ENCODE results near the gene BICDL2.
"Not testable (repeated sequence)": the region's sequence is repeated elsewhere in the genome, so short reads cannot be mapped to it uniquely, and the experiment has no call there.

BICDL2 gene

DNA sequence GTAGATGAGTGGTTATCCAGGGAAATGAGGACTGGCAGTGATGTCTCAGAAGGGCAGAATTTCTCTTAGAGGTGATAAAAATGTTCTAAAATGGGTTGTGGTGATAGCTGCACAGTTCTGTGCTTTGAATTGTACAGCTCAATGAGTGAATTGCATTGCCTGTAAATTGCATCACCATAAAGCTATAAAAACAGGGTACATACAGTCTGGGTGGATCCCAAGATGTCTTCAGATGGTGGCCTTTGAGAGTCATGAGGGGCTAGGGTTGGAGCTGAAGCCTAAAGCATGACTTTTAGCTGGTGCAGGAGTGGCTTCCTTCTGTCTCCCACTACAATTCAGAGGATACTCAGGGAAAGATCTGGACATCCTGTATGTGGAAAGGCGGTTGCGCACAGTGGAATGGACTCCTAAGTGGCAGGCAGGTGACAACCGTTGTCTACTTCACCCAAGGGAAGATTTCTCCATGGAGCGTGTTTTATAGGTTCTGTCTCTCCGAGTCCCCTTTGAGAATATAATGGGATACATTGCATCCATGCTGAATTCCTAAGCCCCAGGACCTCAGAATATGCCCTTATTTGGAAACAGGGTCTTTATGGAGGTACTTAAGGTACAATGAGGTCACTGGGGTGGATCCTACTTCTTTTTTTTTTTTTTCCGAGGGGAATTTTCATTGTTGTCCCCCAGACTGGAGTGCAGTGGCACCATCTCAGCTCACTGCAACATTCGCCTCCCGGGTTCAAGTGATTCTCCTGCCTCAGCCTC is 27.1 kb upstream of the BICDL2 start:
- no peak for DNase-seq (ENCODE audit: low spot score)

DNA sequence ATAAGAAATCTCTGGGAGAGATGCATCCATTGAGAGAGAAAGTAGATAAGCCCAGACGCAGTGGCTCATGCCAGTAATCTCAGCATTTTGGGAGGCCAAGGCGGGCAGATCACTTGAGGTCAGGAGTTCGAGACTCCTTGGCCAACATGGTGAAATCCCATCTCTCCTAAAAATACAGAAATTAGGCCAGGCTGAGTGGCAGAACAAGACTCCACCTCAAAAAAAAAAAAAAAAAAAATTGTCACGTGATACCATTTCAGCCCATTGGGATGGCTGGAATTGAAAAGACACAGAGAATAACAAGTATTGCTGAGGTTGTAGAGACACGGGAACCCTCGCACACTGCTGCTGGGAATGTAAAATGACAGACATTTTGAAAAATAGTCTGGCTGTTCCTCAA is 25.8 kb upstream of the BICDL2 start:
- no peak for DNase-seq (ENCODE audit: low spot score)

- no peak for DNase-seq (ENCODE audit: low spot score)
Measured at GRCh38 chr16:3060339-3061127, 23.8 kb upstream of the BICDL2 start.

DNA sequence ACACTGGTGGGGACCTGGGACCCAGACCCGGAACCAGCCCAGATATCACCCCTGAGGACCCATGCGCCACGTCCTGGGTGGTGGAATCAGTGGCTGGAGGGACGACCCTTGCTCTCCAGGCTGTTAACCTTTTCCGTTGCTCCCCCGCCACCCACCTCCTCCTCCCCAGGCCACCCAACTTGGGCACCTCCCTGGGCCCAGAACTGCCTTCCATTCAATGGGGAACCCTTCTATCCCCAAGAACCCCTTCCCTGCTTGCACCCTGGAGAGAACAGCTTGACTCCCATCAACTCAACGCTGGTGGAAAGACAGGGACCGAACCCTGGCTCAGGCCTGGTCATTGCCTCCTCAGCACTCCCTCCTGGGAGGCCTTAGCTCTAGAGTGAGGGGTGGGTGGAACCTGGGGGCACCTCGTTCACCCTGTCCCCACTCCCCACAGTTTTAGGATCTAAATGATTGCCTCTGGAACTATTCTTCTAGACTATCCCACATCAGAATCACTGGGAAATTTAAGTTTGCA is 23.0 kb upstream of the BICDL2 start:
- no peak for DNase-seq (ENCODE audit: low spot score)

- DNase-seq (ENCODE audit: low spot score) = peak; percentile 97
Measured at GRCh38 chr16:3059041-3059722, 22.4 kb upstream of the BICDL2 start.

GRCh38 chr16:3058139-3059030 is 21.6 kb upstream of the BICDL2 start:
- no peak for DNase-seq (ENCODE audit: low spot score)

DNA sequence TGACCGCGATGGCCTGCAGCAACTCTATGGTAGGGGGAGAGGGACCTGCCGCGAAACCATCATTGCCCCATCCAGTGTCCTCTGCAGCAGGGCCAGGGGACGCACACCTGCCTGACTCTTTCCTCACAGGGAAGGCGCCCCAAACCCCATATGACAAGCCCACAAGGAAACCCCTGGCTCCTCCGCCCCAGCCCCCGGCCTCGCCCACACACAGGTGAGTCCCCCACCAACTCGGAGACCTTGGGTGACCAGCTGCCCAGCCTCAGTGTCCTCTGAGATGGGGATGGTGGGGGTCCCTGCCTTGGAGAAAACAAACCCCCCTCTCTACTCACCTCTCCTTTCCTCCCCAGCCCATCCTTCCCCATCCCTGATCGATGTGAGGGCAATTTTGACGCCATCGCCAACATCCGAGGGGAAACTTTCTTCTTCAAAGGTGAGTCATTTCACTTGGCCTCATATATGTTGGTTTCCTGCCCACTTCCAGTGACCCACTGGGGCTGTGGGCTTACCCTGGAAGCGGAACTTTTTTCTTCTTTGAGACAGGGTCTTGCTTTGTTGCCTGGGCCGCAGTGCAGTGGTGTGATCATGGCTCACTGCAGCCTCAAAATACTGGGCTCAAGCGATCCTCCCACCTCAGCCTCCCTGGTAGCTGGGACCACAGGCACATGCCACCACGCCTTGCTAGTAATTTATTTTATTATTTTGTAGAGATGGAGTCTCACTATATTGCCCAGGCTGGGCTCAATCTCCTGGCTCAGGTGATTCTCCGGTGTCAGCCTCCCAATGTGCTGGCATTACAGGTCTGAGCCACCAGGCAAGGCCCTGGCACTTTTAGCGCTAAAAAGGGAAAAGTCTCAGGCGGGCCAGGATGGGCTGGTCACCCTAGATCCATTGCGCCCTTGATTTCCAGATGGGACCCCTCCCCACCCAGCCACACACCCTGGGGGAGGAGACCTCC is 20.7 kb upstream of the BICDL2 start:
- DNase-seq (ENCODE audit: low spot score) = no peak

- DNase-seq (ENCODE audit: low spot score) = no peak
Measured at GRCh38 chr16:3056336-3057180, 19.8 kb upstream of the BICDL2 start.

DNA sequence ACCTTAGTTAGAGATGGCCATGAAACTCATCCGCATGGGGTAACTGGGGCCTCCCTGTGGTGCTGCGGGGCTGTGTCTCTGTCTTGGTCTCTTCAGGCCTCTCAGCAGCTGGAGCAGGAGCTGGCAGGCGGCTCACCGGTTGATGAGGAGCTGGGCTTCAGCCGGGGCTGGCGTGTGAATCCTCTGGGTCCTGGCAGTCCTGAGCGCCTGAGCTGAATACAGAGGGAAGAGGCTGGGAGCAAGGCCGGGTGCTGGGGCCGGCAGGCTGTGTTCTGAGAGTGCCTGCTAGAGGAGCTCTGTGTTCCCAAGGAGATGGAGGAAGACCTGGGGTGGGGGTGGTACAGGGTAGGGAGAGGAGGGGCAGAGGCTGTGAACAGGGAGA is 19.0 kb upstream of the BICDL2 start:
- not testable (repeated sequence) for DNase-seq (ENCODE audit: low spot score)

- no peak for DNase-seq (ENCODE audit: low spot score)
Measured at GRCh38 chr16:3054965-3055733, 18.4 kb upstream of the BICDL2 start.

DNA sequence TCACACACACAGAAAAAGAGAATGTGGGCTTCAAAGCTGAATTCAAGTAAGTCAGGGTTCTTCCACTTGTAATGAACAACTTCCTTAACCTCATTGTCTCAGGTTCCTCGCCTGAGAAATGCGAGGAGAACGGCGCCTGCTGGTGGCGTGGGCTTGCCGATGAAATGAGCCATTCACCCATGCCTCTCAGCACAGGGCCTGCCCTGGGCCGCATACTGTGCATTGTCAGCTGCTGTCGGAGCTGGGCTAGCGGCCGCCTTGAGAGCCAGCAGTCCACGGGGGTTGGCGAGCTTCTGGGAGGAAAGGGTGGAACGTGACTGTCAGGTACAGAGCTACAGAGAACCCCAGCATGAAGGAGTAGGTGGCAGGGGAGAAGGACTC is 16.6 kb upstream of the BICDL2 start:
- not testable (repeated sequence) for DNase-seq (ENCODE audit: low spot score)

- not testable (repeated sequence) for DNase-seq (ENCODE audit: low spot score)
Measured at GRCh38 chr16:3052571-3053329, 16.0 kb upstream of the BICDL2 start.

- no peak for DNase-seq (ENCODE audit: low spot score)
Measured at GRCh38 chr16:3051494-3051893, 14.8 kb upstream of the BICDL2 start.

DNA sequence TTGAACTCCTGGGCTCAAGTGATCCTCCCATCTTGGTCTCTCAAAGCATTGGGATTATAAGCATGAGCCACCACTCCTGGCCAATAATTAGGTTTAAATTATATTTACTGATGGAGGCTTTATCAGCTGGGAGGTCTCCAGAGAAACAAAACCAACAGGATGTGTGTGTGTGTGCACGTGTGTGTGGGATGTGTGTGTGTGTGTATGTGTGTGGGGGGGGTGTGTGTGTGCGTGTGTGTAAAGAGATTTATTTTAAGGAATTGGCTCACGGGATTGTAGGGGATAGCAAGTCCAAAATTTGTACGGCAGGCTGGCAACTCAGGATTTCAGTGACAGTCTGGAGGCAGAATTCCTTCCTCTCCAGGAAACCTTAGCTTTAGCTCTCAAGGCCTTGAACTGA is 14.3 kb upstream of the BICDL2 start:
- DNase-seq (ENCODE audit: low spot score) = no peak

GRCh38 chr16:3050487-3050886 is 13.7 kb upstream of the BICDL2 start:
- no peak for DNase-seq (ENCODE audit: low spot score)

GRCh38 chr16:3049921-3050481 is 13.3 kb upstream of the BICDL2 start:
- DNase-seq (ENCODE audit: low spot score) = no peak

DNA sequence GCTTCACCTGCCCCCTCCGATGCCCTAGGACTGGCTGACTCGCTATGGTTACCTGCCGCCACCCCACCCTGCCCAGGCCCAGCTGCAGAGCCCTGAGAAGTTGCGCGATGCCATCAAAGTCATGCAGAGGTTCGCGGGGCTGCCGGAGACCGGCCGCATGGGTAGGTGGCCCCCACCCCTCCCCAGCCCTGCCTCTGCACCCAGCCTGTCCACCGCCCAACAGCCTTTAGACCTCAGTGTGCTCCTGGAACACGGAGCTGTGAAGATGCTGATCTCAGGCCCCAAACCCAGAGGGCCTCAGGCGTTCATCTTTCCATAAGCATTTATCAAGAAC is 10.6 kb upstream of the BICDL2 start:
- DNase-seq (ENCODE audit: low spot score) = no peak
